ENCODE results near the gene SHKBP1. TPM values are rescaled to one million over a fixed set of nuclear protein-coding genes. Genes with fewer than 3 reads are reported as not detected.
A peak's percentile ranks its signal among the peaks of the same experiment; 100 is the strongest.

Gene SHKBP1
- total and polyA plus RNA-seq, 2 of the 8 experiments (the other 6 are each of a cell fraction or from before 2014, with no cell fraction given), result 74.6 to 98.8 TPM

DNA sequence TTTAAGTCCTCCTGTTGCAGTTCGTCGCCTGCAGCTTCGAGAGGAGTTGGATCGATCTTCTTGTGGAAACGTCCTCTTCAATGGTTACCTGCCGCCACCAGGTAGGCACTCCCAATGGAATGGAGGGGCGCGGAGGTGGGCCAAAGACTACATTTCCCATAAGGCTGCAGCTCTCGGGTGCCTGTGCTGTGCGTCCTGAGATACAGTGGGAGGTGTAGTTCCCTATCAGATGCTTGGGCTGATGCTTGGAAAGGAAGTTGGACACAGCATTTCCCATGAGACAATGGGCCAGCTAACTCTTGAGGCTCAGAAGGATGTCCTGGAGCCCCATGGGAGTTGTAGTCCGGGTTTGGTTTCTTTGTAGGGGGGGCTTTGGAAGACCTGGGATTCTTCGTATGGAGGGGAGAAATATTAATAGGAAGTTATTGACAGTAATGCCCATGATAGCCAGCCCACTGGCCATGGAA is 1.8 kb downstream of the SHKBP1 start:
- TF ChIP-seq YY1 (IDR thresholded peaks at IDR 0.05; ENCODE audit: low read depth, low read length) (peak; percentile 53; the same call in 1 of the 2 replicates), KDM4A (IDR thresholded peaks at IDR 0.05; ENCODE audit: low read depth, low read length, severe bottlenecking) (no peak), BRCA1 (IDR thresholded peaks at IDR 0.05; ENCODE audit: low read depth, low read length) (no peak), TAF7 (optimal IDR thresholded peaks at IDR 0.05; ENCODE audit: borderline replicate concordance, low read depth, low read length) (no peak), CREB1 (IDR thresholded peaks at IDR 0.05) (peak; percentile 70; the same call in 1 of the 2 replicates), SIX5 (IDR thresholded peaks at IDR 0.05; ENCODE audit: low read depth, low read length) (peak; percentile 96)
- TF ChIP-seq, protein P1, sequence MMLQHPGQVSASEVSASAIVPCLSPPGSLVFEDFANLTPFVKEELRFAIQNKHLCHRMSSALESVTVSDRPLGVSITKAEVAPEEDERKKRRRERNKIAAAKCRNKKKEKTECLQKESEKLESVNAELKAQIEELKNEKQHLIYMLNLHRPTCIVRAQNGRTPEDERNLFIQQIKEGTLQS (IDR thresholded peaks at IDR 0.05; ENCODE audit: insufficient read depth, low read depth, low read length), result peak; percentile 18; the same call in 1 of the 2 replicates
- TF ChIP-seq, protein P2, sequence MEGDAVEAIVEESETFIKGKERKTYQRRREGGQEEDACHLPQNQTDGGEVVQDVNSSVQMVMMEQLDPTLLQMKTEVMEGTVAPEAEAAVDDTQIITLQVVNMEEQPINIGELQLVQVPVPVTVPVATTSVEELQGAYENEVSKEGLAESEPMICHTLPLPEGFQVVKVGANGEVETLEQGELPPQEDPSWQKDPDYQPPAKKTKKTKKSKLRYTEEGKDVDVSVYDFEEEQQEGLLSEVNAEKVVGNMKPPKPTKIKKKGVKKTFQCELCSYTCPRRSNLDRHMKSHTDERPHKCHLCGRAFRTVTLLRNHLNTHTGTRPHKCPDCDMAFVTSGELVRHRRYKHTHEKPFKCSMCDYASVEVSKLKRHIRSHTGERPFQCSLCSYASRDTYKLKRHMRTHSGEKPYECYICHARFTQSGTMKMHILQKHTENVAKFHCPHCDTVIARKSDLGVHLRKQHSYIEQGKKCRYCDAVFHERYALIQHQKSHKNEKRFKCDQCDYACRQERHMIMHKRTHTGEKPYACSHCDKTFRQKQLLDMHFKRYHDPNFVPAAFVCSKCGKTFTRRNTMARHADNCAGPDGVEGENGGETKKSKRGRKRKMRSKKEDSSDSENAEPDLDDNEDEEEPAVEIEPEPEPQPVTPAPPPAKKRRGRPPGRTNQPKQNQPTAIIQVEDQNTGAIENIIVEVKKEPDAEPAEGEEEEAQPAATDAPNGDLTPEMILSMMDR (IDR thresholded peaks at IDR 0.05; ENCODE audit: control extremely low read depth in 1 of 3, insufficient read depth in 1 of 3, low read depth in 1 of 3, low read length in 3 of 3), result 0 out of 4 replicates have a peak, but pooled peaks of 1 of the 3 experiments have one; percentile 1
- Histone ChIP-seq H3K9me3 (ENCODE audit: insufficient read depth in 2 of 2, low read depth in 1 of 2, low read length in 1 of 2) (no peaks in the 10 kb centered on the region), H2BK12ac (ENCODE audit: low read depth, low read length) (no peak overlapping the region), H3K23me2 (ENCODE audit: low read depth, low read length) (peaks cover 11% of the 10 kb centered on the region; the same call in 1 of the 2 replicates), H3K79me2 (ENCODE audit: control insufficient read depth in 1 of 2, insufficient read depth in 2 of 2, low read length in 2 of 2) (no peaks in the 10 kb centered on the region), H2BK15ac (ENCODE audit: low read length) (0 out of 2 replicates have a peak overlapping the region, but pooled peaks have one; percentile 29), H3K18ac (ENCODE audit: extremely low read depth, low read length) (no peak overlapping the region), H3K14ac (ENCODE audit: insufficient read length) (no peak overlapping the region), H3K4me3 (ENCODE audit: extremely low read depth in 1 of 4, insufficient read depth in 2 of 4, low read depth in 3 of 4, low read length in 4 of 4) (peak overlapping the region in 2 of 4 experiments; percentile 1 to 96; a peak in 4 of 8 replicates), H4K5ac (ENCODE audit: insufficient read length, low read depth, low read length) (no peak overlapping the region), H2BK5ac (ENCODE audit: low read depth, low read length) (0 out of 2 replicates have a peak overlapping the region, but pooled peaks have one; percentile 19), H3K56ac (replicated peaks; ENCODE audit: insufficient read length, low read depth, low read length) (no peak overlapping the region), H4K20me1 (replicated peaks in 1 of 2; ENCODE audit: control insufficient read depth in 1 of 2, insufficient read depth in 2 of 2, low read length in 2 of 2) (no peaks in the 10 kb centered on the region), H3K23ac (ENCODE audit: insufficient read length) (no peak overlapping the region), H2BK20ac (ENCODE audit: low read length) (no peak overlapping the region), H3K36me3 (ENCODE audit: control insufficient read depth in 2 of 4, insufficient read depth in 4 of 4, low read length in 3 of 4) (peaks cover 2 to 26% (median 17%) of the 10 kb centered on the region in 4 experiments; a peak in 7 of 8 replicates), H4K8ac (ENCODE audit: extremely low read depth, insufficient read depth, low read length) (peak overlapping the region; percentile 28; the same call in 1 of the 2 replicates), H3K4ac (replicated peaks; ENCODE audit: insufficient read length, low read depth, low read length) (no peak overlapping the region), H4K91ac (replicated peaks; ENCODE audit: insufficient read length, low read length) (no peak overlapping the region), H3K27me3 (replicated peaks in 1 of 4; ENCODE audit: control insufficient read depth in 3 of 4, extremely low read depth in 1 of 4, insufficient read depth in 3 of 4, low read length in 3 of 4) (no peaks in the 10 kb centered on the region), H3K4me2 (ENCODE audit: insufficient read depth in 1 of 2, low read depth in 2 of 2, low read length in 2 of 2) (peak overlapping the region; percentile 43 to 93), H2BK120ac (replicated peaks; ENCODE audit: low read depth, low read length) (no peak overlapping the region), H3K27ac (ENCODE audit: low read depth, low read length) (no peak overlapping the region), H2AFZ (ENCODE audit: low read length) (no peak overlapping the region), H3K79me1 (ENCODE audit: low read depth, low read length) (no peaks in the 10 kb centered on the region), H3K9ac (replicated peaks in 1 of 4; ENCODE audit: extremely low read depth in 1 of 4, low read depth in 3 of 4, low read length in 3 of 4) (no peak overlapping the region), H2AK5ac (ENCODE audit: low read depth, low read length) (no peak overlapping the region), H3K4me1 (replicated peaks in 1 of 4; ENCODE audit: control insufficient read depth in 3 of 4, insufficient read depth in 4 of 4, low read length in 3 of 4) (peaks cover 2 to 8% (median 5%) of the 10 kb centered on the region in 4 experiments; a peak in 6 of 7 replicates)
- ChIA-PET POLR2A (ENCODE audit: partially characterized antibody) (interaction anchor here (1.1 to 2.6 kb wide), 4 partner anchors 8 to 55 kb away, joined by 3 to 20 read pairs (median 4); no protein-coding TSS in a partner anchor), CTCF (ENCODE audit: partially characterized antibody) (interaction anchor here (0.7 to 3.1 kb wide), 7 partner anchors 8 to 56 kb away, joined by 3 to 12 read pairs (median 3); no protein-coding TSS in a partner anchor)
- 59% methylated on average over 12 of the region's 12 CpGs; no CpG with 5 or more reads in 1 of the 2 experiments for WGBS, 2 experiments (ENCODE audit: extremely low coverage in 1 of 2, insufficient coverage in 1 of 2, insufficient read length in 1 of 2, insufficient replicate concordance in 2 of 2, low coverage in 1 of 2, low lambda C conversion rate in 2 of 2, missing lambda C conversion rate in 1 of 2)
- FAIRE-seq, result peak; percentile 99
- peak in 1 of 2 experiments; percentile 75 for DNase-seq (ENCODE audit: low read depth in 1 of 2, low spot score in 2 of 2)
